Measurements from ENCODE around the gene PLA2G6. TPM values are rescaled to one million over a fixed set of nuclear protein-coding genes. Genes with fewer than 3 reads are reported as not detected.

PLA2G6 gene
- total and polyA plus RNA-seq, 2 of the 13 experiments (the other 11 are each of a cell fraction or from before 2014, with no cell fraction given) = 4.8 to 11.5 TPM

DNA sequence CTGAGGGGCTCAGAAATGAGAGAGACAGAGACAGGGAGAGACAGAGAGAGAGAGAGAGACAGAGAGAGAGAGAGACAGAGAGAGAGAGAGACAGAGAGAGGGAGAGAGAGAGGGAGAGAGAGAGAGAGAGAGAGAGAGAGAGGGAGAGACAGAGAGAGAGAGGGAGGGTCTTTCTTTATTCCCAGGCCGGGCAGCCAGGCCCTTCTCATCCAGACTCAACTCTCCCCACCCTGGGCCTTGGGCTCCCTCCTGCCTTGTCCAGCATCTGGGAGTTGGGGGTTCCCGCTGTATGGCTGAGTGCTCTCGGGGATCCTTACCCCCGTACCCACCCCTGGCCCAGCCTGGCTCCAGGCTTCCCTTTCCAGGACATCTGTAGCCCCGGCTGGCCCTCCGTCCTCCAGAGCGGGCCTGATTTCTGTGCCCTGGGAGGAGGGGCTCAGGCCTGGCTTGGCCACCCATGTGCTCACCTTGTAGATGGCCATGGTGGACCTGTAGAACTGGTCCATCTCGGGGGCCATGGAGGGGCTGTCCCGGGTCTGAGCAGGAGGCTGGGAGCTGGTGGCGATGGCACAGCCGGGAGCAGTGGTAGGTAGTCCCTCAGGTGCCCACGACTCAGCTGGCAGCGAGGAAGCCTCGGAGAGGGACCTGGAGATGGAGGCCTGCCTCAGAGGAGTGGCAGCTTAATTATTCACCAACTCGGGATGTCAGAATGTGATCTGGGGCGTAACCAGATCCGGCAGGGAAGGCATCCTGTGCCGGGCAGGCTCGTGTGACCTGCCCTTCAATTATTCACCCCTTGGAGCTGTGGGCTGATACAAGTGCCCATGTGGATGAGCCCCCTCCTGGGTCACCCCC, 71.4 kb downstream of the PLA2G6 start, which contains the start of gene BAIAP2L2 (continued):
- TF ChIP-seq, protein P1, sequence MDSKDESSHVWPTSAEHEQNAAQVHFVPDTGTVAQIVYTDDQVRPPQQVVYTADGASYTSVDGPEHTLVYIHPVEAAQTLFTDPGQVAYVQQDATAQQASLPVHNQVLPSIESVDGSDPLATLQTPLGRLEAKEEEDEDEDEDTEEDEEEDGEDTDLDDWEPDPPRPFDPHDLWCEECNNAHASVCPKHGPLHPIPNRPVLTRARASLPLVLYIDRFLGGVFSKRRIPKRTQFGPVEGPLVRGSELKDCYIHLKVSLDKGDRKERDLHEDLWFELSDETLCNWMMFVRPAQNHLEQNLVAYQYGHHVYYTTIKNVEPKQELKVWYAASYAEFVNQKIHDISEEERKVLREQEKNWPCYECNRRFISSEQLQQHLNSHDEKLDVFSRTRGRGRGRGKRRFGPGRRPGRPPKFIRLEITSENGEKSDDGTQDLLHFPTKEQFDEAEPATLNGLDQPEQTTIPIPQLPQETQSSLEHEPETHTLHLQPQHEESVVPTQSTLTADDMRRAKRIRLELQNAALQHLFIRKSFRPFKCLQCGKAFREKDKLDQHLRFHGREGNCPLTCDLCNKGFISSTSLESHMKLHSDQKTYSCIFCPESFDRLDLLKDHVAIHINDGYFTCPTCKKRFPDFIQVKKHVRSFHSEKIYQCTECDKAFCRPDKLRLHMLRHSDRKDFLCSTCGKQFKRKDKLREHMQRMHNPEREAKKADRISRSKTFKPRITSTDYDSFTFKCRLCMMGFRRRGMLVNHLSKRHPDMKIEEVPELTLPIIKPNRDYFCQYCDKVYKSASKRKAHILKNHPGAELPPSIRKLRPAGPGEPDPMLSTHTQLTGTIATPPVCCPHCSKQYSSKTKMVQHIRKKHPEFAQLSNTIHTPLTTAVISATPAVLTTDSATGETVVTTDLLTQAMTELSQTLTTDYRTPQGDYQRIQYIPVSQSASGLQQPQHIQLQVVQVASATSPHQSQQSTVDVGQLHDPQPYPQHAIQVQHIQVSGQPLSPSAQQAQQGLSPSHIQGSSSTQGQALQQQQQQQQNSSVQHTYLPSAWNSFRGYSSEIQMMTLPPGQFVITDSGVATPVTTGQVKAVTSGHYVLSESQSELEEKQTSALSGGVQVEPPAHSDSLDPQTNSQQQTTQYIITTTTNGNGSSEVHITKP (CRISPR knock-in tag; IDR thresholded peaks at IDR 0.05; ENCODE audit: low read depth) = no peak
- TF ChIP-seq ZNF225 (CRISPR knock-in tag; IDR thresholded peaks at IDR 0.05) (0 out of 2 replicates have a peak, but pooled peaks have one; percentile 12), ZNF530 (CRISPR knock-in tag; IDR thresholded peaks at IDR 0.05; ENCODE audit: low read depth) (no peak), ZFYVE20 (CRISPR knock-in tag; IDR thresholded peaks at IDR 0.05; ENCODE audit: borderline replicate concordance, low read depth) (no peak), MYC (CRISPR knock-in tag; IDR thresholded peaks at IDR 0.05; ENCODE audit: borderline replicate concordance) (peak; percentile 87), SUZ12 (IDR thresholded peaks at IDR 0.05; ENCODE audit: low read depth, low read length) (no peak), HMG20B (CRISPR knock-in tag; conservative IDR thresholded peaks at IDR 0.05) (no peak), THAP11 (CRISPR knock-in tag; IDR thresholded peaks at IDR 0.05) (peak; percentile 57), JDP2 (CRISPR knock-in tag; IDR thresholded peaks at IDR 0.05; ENCODE audit: borderline replicate concordance) (no peak), RBM39 (IDR thresholded peaks at IDR 0.05; ENCODE audit: low read depth, low read length, poor library complexity, severe bottlenecking) (no peak), ZFX (CRISPR knock-in tag; IDR thresholded peaks at IDR 0.05; ENCODE audit: low read depth) (peak; percentile 92), SRSF1 (optimal IDR thresholded peaks at IDR 0.05; ENCODE audit: low read depth, low read length) (no peak), NFYB (CRISPR knock-in tag; IDR thresholded peaks at IDR 0.05) (no peak)
- TF ChIP-seq, protein P2, sequence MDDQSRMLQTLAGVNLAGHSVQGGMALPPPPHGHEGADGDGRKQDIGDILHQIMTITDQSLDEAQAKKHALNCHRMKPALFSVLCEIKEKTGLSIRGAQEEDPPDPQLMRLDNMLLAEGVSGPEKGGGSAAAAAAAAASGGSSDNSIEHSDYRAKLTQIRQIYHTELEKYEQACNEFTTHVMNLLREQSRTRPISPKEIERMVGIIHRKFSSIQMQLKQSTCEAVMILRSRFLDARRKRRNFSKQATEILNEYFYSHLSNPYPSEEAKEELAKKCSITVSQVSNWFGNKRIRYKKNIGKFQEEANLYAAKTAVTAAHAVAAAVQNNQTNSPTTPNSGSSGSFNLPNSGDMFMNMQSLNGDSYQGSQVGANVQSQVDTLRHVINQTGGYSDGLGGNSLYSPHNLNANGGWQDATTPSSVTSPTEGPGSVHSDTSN (CRISPR knock-in tag; IDR thresholded peaks at IDR 0.05; ENCODE audit: borderline replicate concordance) = no peak
- TF ChIP-seq, protein P3, sequence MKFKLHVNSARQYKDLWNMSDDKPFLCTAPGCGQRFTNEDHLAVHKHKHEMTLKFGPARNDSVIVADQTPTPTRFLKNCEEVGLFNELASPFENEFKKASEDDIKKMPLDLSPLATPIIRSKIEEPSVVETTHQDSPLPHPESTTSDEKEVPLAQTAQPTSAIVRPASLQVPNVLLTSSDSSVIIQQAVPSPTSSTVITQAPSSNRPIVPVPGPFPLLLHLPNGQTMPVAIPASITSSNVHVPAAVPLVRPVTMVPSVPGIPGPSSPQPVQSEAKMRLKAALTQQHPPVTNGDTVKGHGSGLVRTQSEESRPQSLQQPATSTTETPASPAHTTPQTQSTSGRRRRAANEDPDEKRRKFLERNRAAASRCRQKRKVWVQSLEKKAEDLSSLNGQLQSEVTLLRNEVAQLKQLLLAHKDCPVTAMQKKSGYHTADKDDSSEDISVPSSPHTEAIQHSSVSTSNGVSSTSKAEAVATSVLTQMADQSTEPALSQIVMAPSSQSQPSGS (CRISPR knock-in tag; IDR thresholded peaks at IDR 0.05) = no peak
- TF ChIP-seq, protein P4, sequence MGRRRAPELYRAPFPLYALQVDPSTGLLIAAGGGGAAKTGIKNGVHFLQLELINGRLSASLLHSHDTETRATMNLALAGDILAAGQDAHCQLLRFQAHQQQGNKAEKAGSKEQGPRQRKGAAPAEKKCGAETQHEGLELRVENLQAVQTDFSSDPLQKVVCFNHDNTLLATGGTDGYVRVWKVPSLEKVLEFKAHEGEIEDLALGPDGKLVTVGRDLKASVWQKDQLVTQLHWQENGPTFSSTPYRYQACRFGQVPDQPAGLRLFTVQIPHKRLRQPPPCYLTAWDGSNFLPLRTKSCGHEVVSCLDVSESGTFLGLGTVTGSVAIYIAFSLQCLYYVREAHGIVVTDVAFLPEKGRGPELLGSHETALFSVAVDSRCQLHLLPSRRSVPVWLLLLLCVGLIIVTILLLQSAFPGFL (CRISPR knock-in tag; IDR thresholded peaks at IDR 0.05) = no peak
- TF ChIP-seq, protein P5, sequence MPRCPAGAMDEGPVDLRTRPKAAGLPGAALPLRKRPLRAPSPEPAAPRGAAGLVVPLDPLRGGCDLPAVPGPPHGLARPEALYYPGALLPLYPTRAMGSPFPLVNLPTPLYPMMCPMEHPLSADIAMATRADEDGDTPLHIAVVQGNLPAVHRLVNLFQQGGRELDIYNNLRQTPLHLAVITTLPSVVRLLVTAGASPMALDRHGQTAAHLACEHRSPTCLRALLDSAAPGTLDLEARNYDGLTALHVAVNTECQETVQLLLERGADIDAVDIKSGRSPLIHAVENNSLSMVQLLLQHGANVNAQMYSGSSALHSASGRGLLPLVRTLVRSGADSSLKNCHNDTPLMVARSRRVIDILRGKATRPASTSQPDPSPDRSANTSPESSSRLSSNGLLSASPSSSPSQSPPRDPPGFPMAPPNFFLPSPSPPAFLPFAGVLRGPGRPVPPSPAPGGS (CRISPR knock-in tag; IDR thresholded peaks at IDR 0.05) = no peak
- TF ChIP-seq, protein P6, sequence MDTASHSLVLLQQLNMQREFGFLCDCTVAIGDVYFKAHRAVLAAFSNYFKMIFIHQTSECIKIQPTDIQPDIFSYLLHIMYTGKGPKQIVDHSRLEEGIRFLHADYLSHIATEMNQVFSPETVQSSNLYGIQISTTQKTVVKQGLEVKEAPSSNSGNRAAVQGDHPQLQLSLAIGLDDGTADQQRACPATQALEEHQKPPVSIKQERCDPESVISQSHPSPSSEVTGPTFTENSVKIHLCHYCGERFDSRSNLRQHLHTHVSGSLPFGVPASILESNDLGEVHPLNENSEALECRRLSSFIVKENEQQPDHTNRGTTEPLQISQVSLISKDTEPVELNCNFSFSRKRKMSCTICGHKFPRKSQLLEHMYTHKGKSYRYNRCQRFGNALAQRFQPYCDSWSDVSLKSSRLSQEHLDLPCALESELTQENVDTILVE (CRISPR knock-in tag; IDR thresholded peaks at IDR 0.05) = peak; percentile 66; the same call in 1 of the 2 replicates
